Left cardiac atrium (tissue), 4 donors: ENCODE measurements around the gene ZNF652. TPM values are rescaled to one million over a fixed set of nuclear protein-coding genes. Genes with fewer than 3 reads are reported as not detected.
A peak's percentile ranks its signal among the peaks of the same experiment; 100 is the strongest.
"Not testable (repeated sequence)": the region's sequence is repeated elsewhere in the genome, so short reads cannot be mapped to it uniquely, and the experiment has no call there.

Source experiments
- ATAC-seq, 2 donors: fragments of 200-7000 bp; cut with Tn5 transposase; one replicate each; pipeline ENCODE4 v1.9.1; 2020; ENCODE audit warnings: mild to moderate bottlenecking in 2 of 2, moderate library complexity in 2 of 2
- DNase-seq: peaks from one replicate; pipeline ENCODE4 v3.0.0-alpha.2; 2020
- intact Hi-C, 2 donors: fragments of 100-400 bp; cut with DNase I; formaldehyde crosslinking; loops; one replicate each; pipeline versions ENCODE4 v1.14.1 to v1.15.1; 2022 to 2023
- total RNA-seq, 2 donors: library from RNA; stranded (reverse); fragmentation: NEBNext Ultra II Directional; extraction: Animal tissue kit (Norgen Biotek cat#: 25700); gene quantifications; one replicate each; pipeline ENCODE4 v1.2.1, GENCODE V29; 2021
- donor health status: DM: no; HTN: yes; CAD: no.
- donor health status: DM: no; HTN: yes; CAD: no; lungs with severe emphysema.
- donor health status: DM: yes; HTN: yes; CAD: no.
- donor health status: Dilated cardiomyopathy.

Gene ZNF652
- total RNA-seq, 2 donors from 2014 or later = 23.4 to 25.2 TPM

DNA sequence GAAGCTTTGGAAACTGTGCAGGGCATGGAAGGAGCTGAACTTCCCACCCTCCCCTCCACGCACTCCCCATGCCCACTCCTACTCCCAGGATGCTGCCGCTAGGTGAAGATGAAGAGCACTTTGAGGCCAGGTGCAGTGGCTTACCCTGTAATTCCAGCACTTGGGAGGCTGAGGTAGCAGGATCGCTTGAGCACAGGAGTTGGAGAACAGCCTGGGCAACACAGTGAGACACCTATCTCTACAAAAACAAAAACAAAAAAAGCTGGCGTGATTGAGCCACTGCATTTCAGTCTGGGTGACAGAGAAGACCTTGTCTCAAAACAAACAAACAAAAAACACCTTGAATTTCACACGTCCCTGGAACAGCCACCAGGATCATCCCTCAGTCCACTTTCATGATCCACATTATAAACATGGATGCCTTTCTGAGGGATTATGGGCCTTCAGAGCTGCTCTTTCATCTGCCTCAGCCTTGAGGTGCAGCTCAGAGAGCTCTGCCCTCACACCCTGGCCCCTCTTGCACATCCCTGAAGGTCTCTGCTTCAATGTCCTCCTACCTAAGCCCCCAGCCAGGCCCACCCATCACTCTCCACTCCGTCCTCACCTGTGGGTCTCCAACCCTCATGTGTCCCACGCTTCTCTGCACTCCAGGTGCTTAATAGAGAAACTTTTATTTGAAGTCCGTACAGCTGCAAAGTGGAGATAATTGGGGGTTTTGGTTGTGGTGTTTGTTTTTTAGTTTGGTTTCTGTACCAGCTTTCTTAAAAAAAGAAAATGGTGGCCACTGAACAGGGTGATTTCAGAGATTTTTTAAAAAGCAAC, 26.9 kb upstream of the ZNF652 start:
- DNase-seq (no peak), ATAC-seq (no peak)
- intact Hi-C loops = no loop called here

DNA sequence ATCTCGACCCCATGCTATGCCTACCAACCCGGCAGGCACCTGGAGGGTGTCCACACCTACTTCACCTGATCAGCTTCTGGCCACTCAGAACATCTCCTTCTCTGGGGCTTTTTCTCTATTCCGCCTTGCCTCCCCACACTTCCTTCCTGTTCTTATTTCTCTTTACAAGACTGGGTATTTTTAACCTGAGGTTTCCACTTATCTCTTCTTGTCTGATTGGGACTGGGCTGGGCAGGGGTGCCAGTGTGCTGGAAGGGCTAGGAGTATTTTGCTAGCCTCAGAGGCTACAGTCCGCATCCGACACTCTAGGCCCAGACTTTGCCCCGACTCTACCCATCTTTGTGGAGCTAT, 26.2 kb upstream of the ZNF652 start:
- intact Hi-C loops = no loop called here
- ATAC-seq (no peak), DNase-seq (no peak)

DNA sequence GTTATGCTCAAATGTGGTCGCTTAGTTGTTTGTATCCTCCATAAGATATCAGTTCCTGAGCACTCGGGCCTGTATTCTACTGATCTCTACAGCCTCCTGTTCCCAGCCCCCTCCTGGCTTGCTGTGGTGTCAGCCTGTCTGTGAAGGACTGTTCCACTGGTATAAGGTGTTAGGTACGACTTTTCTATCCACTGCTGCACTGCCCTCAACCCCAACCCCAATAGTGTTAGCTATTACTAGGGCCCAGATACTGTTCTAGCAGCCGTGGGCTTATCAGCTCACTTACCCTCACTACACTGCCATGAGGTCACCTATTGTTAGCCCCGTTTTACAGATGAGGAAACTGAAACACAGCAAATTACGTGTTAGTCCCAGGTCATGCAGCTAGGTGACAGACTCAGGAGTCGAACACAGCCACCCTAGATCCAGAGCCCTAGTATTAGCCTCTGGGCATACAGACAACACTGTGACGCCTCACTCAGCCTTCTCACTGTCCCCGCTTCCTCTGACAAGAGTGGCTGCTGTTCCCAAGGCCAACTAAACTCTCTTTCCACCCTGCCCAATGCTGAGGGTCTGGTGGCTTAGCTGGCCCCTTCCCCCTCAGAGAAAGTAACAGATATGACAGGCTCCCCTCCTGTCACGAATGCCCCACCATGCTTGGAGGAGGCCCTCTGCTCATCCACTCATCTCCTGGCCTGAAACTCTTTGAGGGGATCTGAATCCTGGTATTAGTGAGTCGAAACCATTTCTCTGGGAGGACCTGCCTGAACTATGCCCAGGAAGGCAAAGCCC, 25.6 kb upstream of the ZNF652 start:
- ATAC-seq = no peak
- intact Hi-C loops = no loop called here
- DNase-seq = no peak

DNA sequence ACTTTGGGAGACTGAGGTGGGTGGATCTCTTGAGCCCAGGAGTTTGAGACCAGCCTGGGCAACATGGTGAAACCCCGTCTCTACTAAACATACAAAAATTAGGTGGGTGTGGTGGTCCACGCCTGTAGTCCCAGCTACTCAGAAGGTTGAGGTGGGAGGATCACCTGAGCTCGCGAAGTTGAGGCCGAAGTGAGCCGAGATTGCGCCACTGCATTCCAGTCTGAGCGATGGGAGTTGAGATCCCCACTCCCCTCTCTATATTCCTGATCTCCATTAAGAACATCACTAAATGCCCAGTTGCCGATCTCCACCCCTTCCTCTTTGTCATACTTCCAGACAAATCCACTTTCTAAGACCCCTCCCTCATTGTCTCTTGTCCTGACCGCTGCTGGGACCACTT, 24.3 kb upstream of the ZNF652 start:
- no peak for DNase-seq
- no peak for ATAC-seq
- intact Hi-C loops = no loop called here

DNA sequence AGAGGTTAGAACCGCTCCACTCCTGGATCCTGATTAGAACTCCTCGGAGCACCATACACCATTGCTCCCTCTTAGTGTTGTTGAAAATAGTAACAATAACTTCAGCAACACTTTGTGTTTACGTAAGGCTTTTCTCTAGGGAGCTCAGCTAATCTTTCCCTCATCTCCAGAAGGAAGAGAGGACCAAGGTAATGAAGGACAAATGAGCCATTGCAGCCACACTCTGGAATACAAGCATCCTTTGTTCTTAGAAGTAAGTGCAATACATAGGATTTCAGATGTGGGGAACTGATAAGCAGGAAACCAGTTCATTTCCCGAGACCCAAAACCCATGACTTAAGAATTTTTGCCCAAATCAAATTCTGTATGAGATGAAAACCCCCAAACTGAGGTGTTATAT, 22.9 kb upstream of the ZNF652 start:
- ATAC-seq (no peak), DNase-seq (no peak)
- intact Hi-C loops = no loop called here

DNA sequence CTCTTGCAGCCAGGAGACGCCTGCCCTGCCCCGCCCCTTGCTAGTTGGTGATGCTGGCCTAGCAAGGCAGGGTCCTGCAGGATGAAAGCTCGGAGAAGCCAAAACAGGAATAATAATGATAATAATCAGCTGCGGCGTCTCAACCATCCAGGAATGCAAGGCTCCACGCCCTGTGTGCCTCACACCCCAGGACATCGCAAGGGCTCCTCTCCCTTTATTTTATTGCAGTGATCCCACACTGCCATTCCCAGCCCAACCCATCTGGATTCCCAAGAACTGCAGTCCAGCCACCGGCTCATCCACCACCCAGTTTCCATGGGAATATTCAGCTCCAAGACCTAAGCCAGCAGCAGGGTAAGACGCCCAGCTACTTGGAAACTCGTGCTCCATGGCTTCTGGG, 21.0 kb upstream of the ZNF652 start:
- ATAC-seq = no peak
- intact Hi-C loops = no loop called here
- no peak for DNase-seq

DNA sequence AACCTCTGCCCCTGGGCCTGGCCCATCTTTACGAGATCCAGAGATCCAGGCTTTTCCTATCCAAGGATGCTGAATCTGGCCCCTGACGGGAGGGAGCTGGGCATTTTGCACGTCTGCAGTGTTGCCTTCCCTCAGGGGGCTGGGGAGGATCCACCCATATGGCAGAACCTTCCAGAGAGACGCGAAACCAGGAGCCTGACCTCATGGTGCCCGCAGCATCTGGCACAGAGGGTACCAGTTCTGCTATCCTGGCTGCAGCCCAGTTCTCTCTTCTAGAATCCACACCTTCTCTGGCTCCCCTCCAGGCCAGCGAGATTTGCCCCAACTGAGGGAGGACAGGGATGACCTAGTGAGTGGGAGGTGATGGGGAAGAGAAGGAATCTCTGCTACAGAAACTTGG, 20.5 kb upstream of the ZNF652 start:
- no peak for DNase-seq
- intact Hi-C loops = no loop called here

DNA sequence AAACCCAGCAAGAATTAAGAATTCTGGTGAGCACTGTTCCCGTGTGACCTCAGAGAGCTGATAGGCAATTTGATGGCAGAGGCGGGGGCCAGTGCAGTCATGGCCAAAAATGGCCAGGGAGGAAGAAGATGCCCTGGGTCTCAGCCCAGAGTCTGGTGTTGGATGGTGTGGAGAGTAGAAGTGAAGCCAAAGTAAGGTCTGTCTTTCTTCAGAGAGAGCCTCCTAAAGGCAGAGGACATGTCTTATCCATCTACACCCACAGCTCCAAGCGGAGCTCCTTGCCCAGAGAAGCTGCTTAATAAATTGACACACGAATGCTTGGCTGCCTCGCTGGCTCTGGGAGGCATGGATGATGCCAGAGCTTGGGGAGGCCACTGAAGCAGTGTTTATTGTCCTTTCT, 19.7 kb upstream of the ZNF652 start:
- no peak for ATAC-seq
- intact Hi-C loops = no loop called here
- DNase-seq = no peak

More for the DNA sequence above, 20.5 kb upstream of the ZNF652 start:
- ATAC-seq = peak in 1 of 2 donors; percentile 23

DNA sequence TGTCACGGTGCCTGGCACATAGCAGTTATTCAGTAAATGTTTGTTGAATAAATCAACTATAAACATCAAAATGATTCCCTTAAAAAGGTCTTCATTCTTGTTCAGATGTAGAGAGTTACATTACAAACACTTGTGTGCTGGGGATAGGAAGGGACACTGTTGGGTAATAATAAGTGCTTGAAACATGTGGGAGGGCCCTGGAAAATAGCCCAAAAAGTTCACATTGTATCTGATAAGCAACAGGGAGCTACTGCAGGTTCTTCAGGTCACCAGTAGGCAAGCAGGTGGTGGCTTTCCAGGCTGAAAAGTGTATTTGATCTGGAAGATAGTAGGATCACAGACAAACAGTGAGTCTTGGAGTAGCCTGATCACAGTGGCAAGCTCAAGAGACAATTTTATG, 19.0 kb upstream of the ZNF652 start:
- DNase-seq (no peak), ATAC-seq (no peak)
- intact Hi-C loops = no loop called here

DNA sequence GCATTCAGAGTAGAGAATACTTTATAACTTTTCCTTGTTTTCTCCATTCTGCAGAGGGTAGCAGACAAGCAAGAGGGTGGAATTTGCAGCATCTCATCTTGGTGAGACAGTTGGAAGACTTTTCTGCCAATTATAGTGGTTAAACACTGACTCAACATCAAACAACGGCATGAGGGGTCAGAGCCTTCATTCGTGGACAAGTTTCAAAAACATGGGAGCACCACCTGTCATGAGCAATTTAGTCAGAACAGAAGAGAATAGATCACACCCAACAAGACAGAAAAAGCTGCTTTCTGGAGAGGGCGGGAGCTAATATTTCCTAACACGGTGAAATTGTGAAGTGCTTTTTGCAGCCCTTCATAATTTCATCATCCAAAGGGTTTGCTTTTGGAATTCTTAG, 17.9 kb upstream of the ZNF652 start:
- no peak for ATAC-seq
- intact Hi-C loops = no loop called here
- no peak for DNase-seq

DNA sequence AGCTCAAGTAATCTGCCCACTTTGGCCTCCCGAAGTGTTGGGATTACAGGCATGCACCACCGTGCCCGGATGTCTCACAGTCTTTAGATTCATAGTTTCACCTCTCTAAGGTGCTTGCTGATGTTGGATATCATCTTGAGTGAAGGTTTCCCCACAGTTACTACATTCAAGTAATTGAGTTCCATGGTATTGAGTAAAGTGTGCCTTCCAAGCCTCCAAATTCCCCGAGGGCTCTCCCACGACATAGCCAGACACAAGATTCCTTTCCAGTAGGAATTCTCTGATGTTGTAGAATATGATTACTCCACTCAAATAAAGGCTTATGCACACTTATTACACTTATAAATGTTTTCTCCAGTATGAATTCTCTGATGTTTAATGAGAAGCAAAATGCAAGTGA, 16.3 kb upstream of the ZNF652 start:
- ATAC-seq (no peak), DNase-seq (no peak)
- intact Hi-C loops = no loop called here

DNA sequence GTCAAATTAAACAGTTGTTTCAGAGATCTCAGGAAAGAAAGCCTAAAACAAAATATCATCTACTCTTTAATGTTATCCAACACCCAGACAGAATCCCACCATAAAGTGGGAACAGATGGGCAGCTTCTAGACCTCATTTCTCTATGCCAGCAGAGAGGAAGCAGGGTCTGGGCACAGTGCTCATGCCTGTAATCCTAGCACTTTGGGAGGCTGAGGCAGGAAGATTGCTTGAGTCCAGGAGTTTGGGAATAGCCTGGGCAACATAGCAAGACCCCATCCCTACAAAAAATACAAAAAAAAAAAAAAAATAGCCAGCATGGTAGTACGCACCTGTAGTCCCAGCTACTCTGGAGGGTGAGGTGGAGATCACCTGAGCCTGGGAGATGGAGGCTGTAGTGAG, 13.5 kb upstream of the ZNF652 start:
- intact Hi-C loops = no loop called here
- ATAC-seq (no peak), DNase-seq (no peak)

DNA sequence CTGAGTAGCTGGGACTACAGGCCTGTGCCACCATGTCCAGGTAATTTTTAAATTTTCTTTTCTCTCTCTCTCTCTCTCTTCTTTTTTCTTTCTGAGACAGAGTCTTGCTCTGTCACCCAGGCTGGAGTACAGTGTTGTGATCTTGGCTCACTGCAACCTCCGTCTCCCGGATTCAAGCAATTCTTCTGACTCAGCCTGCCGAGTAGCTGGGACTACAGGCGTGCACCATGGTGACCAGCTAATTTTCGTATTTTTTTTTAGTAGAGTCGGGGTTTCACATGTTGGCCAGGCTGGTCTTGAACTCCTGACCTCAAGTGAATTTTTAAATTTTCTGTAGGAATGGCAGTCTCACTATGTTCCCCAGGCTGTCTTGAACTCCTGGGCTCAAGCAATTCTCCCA, 11.1 kb upstream of the ZNF652 start:
- DNase-seq = no peak
- intact Hi-C loops = no loop called here
- ATAC-seq = no peak

DNA sequence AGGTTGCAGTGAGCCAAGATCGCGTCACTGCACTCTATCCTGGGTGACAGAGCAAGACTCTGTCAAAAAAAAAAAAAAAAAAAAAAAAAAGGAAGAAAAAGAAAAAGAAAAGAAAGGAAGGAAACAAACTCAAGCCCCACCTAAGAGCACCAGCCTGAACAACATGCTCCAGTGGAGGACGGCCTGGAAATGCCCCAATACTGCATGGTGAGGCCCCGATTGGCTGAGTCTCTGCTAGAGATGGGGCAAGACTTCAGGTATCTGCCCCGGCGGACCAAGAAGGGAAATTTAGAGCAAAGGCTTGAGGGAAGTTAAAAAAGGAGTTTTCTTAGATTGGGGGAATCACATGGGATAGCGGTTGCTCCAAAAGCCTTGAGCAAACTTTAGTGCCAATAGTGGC, 10.4 kb upstream of the ZNF652 start:
- no peak for ATAC-seq
- intact Hi-C loops = no loop called here

DNA sequence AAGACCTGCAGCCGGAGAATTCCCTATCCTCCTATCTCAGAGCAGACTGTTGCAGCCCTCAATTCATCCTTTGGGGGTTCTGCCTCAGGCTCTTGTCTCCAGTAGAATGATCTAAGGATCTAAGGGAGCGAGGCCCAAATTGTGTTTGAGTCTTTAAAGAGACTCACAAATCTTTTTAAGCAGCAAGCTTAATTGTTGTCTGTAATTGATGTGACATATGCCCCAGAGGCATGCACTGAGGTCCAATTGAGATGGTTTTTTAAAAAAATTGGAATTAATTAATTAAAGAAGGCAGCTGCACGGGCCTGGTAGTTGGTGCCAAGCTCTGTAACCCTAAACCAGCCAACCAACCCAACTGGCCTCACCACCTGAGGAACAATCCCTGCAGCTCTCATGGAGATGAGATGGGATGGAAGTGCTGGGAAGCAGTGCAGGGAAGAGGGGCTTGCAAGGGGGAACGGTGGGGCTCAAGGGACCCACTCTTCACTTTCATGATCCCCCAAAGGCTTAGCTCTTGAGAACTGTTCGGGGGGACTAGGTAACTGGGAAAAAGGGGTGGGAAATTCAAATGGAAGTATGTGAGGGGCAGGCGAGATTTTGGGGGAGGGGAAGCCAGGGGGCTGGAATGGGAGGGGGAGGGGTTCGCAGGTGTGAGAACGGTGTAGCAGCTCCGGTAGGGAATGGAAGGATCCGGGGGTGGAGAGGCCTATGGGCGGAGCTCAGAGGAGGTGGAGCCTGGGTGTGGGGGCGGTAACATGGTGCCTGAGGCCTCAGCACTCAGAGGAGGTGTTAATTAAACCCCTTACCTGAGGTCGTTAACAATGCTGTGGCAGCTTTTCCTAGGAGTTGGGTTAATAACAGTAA, 9.2 kb upstream of the ZNF652 start:
- DNase-seq (no peak), ATAC-seq (no peak)
- intact Hi-C loops = no loop called here

More for the DNA sequence above, 10.4 kb upstream of the ZNF652 start:
- no peak for DNase-seq

DNA sequence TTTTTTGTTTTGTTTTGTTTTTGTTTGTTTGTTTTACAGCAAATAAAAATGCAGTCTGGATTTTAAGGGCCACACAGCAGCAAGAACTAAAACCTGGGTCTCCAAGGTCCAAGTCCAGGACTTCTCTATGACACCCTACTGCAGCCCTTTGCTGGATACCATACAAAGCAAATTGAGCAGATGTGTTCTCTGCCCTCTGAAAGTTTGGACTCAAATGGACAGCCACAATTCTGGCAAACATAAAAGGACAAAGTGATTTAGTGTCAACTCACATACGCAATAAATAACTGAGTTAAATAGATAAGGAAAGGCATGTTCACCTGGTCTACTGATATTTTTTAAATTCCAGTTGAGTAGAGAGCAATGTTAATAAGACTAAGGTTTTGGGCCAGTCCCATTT, 7.7 kb upstream of the ZNF652 start:
- DNase-seq (no peak), ATAC-seq (no peak)
- intact Hi-C loops = no loop called here

DNA sequence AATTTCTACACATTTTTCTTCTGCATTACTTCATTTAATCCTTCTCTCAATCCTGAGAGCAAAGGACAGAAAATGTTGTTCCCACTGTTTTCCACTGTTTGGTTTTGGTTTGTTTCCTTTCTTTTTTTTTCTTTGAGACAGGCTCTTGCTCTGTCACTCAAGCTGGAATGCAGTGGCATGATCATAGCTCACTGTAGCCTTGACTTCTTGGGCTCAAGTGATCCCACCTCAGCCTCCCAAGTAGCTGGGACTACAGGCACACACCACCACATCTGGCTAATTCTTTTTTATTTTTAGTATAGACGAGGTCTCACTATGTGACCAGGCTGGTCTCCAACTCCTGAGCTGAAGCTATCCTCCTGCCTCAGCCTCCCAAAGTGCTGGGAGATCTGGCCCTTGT, 7.0 kb upstream of the ZNF652 start:
- no peak for ATAC-seq
- intact Hi-C loops = no loop called here
- DNase-seq = no peak

DNA sequence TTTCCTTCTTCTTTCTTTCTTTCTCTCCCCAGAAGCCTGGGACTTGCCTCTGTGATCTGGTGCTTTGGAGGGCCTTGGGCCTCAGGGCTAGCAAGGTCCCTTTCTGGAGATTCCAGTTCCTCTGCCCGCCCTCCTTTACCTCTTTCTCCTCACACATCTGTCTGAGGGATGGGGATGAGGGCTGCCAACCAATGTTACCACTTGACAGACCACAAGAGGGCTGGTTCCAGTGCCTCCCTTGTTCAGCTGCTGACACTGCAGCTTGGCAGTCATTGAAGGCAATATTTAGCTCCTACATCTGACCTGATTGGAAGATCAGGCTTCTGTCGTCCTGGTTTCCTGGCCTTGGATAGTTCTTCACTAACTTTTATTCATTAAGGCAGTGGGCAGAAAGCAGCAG, 3.6 kb upstream of the ZNF652 start:
- no peak for ATAC-seq
- no peak for DNase-seq
- intact Hi-C loops = no loop called here

DNA sequence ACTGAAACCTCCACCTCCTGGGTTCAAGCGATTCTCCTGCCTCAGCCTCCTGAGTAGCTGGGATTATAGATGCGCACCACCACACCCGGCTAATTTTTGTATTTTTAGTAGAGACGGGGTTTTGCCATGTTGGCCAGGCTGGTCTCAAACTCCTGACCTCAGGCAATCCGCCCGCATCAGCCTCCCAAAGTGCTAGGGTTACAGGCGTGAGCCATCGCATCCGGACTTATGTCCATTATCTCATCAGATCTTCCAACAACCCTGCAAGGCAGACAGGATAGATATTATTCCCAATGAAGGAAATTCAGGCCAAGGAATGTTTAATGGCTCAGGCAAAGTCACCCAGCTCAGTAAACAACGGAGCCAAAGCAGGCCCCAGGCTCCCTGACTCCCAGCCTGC, 3.1 kb upstream of the ZNF652 start:
- DNase-seq, intact Hi-C loops, ATAC-seq: not testable (repeated sequence)

DNA sequence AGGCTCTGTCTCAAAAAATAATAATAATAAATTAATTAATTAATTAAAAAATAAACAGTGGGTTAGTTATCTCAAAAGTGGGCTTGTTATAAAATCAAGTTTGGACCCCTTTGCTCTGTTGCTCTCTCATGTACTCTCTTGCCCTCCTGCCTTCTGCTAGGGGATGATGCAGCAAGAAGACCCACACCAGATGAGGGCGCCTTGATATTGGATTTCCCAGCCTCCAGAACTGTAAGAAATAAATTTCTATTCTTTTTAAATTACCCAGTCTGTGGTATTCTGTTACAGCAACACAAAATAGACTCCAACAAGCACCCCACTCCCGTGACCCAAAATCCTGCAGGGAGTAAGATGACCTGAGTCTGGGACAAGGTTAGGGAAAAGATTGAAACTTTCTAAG, 2.1 kb upstream of the ZNF652 start:
- intact Hi-C loops = loop anchor here in 1 of 2 donors (5.0 kb wide), 1 partner anchor 47 kb away; no protein-coding TSS in a partner anchor
- ATAC-seq (no peak), DNase-seq (no peak)
